NCI-H82 (cell line): Measurements from ENCODE around the gene G6PC1.
A peak's percentile ranks its signal among the peaks of the same experiment; 100 is the strongest.

Experiments
- DNase-seq: peaks from one replicate; lab custom pipeline; 2025; lab: John Stamatoyannopoulos, UW

Gene G6PC1

GRCh38 chr17:42937712-42938596 lies 37.4 kb downstream of the G6PC1 start:
- peak; percentile 81 for DNase-seq

- DNase-seq, result no peak
Measured at GRCh38 chr17:42944211-42944610, 43.6 kb downstream of the G6PC1 start.

GRCh38 chr17:42946812-42947211 lies 46.2 kb downstream of the G6PC1 start:
- DNase-seq, result no peak

- no peak for DNase-seq
Measured at GRCh38 chr17:42950044-42950783, 49.6 kb downstream of the G6PC1 start.
